Right lobe of liver (tissue), 6 donors: ENCODE data around the gene SPSB3. TPM values are rescaled to one million over a fixed set of nuclear protein-coding genes. Genes with fewer than 3 reads are reported as not detected.

Source experiments
- ATAC-seq, 4 donors: fragments of 200-7000 bp; cut with Tn5 transposase; one replicate each; pipeline ENCODE4 v1.9.1; 2020; ENCODE audit warnings: mild to moderate bottlenecking in 4 of 4, moderate library complexity in 4 of 4
- DNase-seq, 3 donors: peaks; one replicate each; pipeline ENCODE4 v3.0.0-alpha.2; 2020
- H3K27ac ChIP-seq, 3 donors: fragments of 200-600 bp; one replicate each; pipeline ENCODE4 v1.8.0; 2022
- H3K27me3 ChIP-seq, 2 donors: fragments of 200-600 bp; one replicate each; pipeline ENCODE4 v1.8.0; 2022
- H3K36me3 ChIP-seq, 4 donors: fragments of 200-600 bp; sonication (generic) in 1 of 4; one replicate each; pipeline versions ENCODE4 v1.5.1 to v1.8.0; 2017 to 2022; ENCODE audit warnings: control low read depth in 1 of 4
- H3K4me1 ChIP-seq, 4 donors: fragments of 200-600 bp; sonication (generic) in 1 of 4; one replicate each; pipeline versions ENCODE4 v1.5.1 to v1.8.0; 2017 to 2022; ENCODE audit warnings: control low read depth in 1 of 4
- H3K4me3 ChIP-seq, 3 donors: fragments of 200-600 bp; one replicate each; pipeline ENCODE4 v1.8.0; 2022
- H3K9me3 ChIP-seq, 4 donors: fragments of 200-600 bp; sonication (generic) in 1 of 4; one replicate each; pipeline versions ENCODE4 v1.5.1 to v1.8.0; 2017 to 2022; ENCODE audit warnings: control low read depth in 1 of 4
- CTCF ChIP-seq, 4 donors: fragments of 200-600 bp in 3 of 4; fragments of 450-650 bp in 1 of 4; IDR thresholded peaks; one replicate each; pipeline versions ENCODE4 v1.5.1 to v1.8.0; 2016 to 2022; ENCODE audit warnings: antibody characterized with exemption in 4 of 4, mild to moderate bottlenecking in 2 of 4
- POLR2A ChIP-seq: fragments of 450-650 bp; IDR thresholded peaks from one replicate; pipeline ENCODE4 v1.6.1; 2017; ENCODE audit warnings: antibody characterized with exemption, mild to moderate bottlenecking
- WGBS: methylation state at CpG from one replicate; pipeline ENCODE4 v1.1.6; 2018; ENCODE audit warnings: low coverage, low lambda C conversion rate; ENCODE audit not compliant: insufficient coverage; ENCODE audit errors: missing lambda C conversion rate; 5-methylcytosine and 5-hydroxymethylcytosine counted together
- intact Hi-C, 2 donors: fragments of 100-400 bp; cut with DNase I; formaldehyde crosslinking; loops; one replicate each; pipeline versions ENCODE4 v1.11.2 to v1.14.1; 2022
- total RNA-seq, 6 experiments: library from RNA; depleted of rRNA in 2 of 6; stranded (reverse); fragments of >200 nt in 2 of 6; fragmentation: NEBNext Ultra II Directional in 3 of 6; extraction: Animal tissue kit (Norgen Biotek cat#: 25700) in 3 of 6; gene quantifications; one replicate each; pipeline versions ENCODE4 v1.1.0 to v1.2.4, GENCODE V29; 2016 to 2023
- donor health status: DM: no; HTN: yes; CAD: no.
- donor health status: DM: no; HTN: no; CAD: no.
- donor health status: DM: no; HTN: no; CAD: no.
- donor health status: DM: no; HTN: yes; CAD: no.
- donor health status: DM: no; HTN: yes; CAD: no.

SPSB3 gene
- total RNA-seq, 6 experiments from 2014 or later: 18.6 to 42.5 (median 34.5) TPM

GRCh38 chr16:1791943-1792812, 9.8 kb upstream of the SPSB3 start:
- DNase-seq (peak; percentile 69 to 88 (median 88)), ATAC-seq (peak; percentile 45 to 73 (median 63))
- Histone ChIP-seq H3K27me3 (no peaks in the 10 kb centered on the region), H3K9me3 (no peaks in the 10 kb centered on the region), H3K4me3 (peak overlapping the region in 2 of 3 donors; percentile 73 to 74), H3K4me1 (peaks cover 0 to 38% (median 6%) of the 10 kb centered on the region in 4 donors), H3K27ac (peak overlapping the region in 2 of 3 donors; percentile 73 to 78), H3K36me3 (peaks cover 0 to 14% (median 7%) of the 10 kb centered on the region in 4 donors)
- WGBS: 20% methylated on average over 1 of the region's 59 CpGs
- intact Hi-C loops: no loop called here
- TF ChIP-seq CTCF (IDR thresholded peaks at IDR 0.05) (peak in 1 of 4 donors; percentile 13), POLR2A (no peak)

GRCh38 chr16:1791256-1791942, 9.0 kb upstream of the SPSB3 start:
- Histone ChIP-seq H3K27me3 (no peaks in the 10 kb centered on the region), H3K27ac (no peak overlapping the region), H3K9me3 (no peaks in the 10 kb centered on the region), H3K36me3 (peaks cover 0 to 14% (median 7%) of the 10 kb centered on the region in 4 donors), H3K4me1 (peaks cover 0 to 38% (median 6%) of the 10 kb centered on the region in 4 donors), H3K4me3 (no peak overlapping the region)
- peak in 1 of 3 donors; percentile 58 for DNase-seq
- ATAC-seq: no peak
- TF ChIP-seq CTCF (IDR thresholded peaks at IDR 0.05): no peak
- no peak for TF ChIP-seq POLR2A
- intact Hi-C loops: no loop called here
- no CpG with 5 or more reads among the region's 53 CpGs for WGBS

DNA sequence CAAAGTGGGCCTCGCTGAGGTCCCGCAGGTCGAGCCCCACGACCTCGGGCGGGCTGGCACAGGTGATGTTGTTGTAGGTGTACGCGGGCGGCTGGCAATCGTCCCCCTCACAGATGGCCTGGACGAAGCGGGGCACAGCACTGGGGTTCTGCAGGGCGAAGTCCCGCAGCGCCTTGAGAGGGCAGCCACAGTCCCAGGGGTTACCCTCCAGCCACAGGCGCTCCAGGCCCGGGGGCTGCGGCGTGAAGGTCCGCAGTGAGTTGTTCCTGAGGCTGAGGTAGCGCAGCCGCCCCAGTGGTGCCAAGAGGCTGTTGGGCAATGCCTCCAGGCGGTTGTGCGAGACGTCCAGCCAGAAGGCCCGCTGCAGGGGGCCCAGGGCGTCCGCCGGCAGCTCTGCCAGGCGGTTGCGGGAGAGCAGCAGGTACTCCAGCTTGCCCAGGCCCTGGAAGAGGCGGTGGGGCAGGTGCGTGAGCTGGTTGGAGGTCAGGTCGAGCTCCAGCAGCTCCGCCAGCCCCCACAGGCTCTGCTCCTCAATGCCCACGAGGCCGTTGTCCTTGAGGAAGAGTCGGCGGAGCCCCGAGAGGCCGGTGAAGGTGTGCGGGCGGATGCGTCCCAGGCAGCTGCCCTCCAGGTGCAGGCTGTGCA, 8.4 kb upstream of the SPSB3 start:
- intact Hi-C loops: no loop called here

More for the DNA sequence above, 8.4 kb upstream of the SPSB3 start:
- H3K27me3 ChIP-seq: no peaks in the 10 kb centered on the region
- H3K27ac ChIP-seq: no peak overlapping the region
- no peak overlapping the region for H3K4me3 ChIP-seq
- 37% methylated on average over 4 of the region's 44 CpGs for WGBS
- TF ChIP-seq POLR2A (no peak), CTCF (IDR thresholded peaks at IDR 0.05) (no peak)
- DNase-seq (peak; percentile 30 to 62 (median 51)), ATAC-seq (no peak)
- H3K4me1 ChIP-seq: peaks cover 0 to 38% (median 6%) of the 10 kb centered on the region in 4 donors
- H3K9me3 ChIP-seq: no peaks in the 10 kb centered on the region
- peaks cover 0 to 14% (median 7%) of the 10 kb centered on the region in 4 donors for H3K36me3 ChIP-seq
